Left forelimb (tissue), 1 donor: ENCODE data around the gene AMDHD2.
"Not testable (repeated sequence)": the region's sequence is repeated elsewhere in the genome, so short reads cannot be mapped to it uniquely, and the experiment has no call there.

Experiments
- DNase-seq: peaks from one replicate; pipeline ENCODE4 v3.0.0-alpha.2; 2018; ENCODE audit warnings: low spot score

AMDHD2 gene, protein sequence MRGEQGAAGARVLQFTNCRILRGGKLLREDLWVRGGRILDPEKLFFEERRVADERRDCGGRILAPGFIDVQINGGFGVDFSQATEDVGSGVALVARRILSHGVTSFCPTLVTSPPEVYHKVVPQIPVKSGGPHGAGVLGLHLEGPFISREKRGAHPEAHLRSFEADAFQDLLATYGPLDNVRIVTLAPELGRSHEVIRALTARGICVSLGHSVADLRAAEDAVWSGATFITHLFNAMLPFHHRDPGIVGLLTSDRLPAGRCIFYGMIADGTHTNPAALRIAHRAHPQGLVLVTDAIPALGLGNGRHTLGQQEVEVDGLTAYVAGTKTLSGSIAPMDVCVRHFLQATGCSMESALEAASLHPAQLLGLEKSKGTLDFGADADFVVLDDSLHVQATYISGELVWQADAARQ

DNA sequence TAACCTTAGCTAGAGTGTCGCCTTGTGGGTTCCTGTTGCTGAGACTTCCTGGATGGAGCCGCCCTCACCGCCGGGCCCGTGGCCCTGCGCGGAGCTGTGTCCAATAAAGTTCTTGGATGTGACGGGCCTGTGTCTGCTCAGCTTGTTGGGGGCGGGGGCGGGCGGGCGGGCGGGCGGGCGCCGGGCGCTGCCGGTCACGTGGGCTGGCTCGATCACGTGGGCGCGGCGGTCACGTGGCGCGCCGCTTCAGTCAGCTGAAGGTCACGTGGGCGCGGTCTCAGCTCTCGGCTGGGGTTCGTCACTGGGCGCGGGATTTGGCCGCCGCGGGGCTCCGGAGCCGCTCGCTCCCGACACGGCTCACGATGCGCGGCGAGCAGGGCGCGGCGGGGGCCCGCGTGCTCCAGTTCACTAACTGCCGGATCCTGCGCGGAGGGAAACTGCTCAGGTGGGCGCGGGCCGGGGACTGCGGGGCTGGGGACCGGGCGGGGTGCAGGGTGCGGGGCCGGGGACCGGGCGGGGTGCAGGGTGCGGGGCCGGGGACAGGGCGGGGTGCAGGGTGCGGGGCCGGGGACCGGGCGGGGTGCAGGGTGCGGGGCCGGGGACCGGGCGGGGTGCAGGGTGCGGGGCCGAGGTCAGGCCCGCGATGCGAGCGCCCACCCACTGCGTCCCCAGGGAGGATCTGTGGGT, at the start of gene AMDHD2:
TSS of gene AMDHD2 (plus strand) at position 275 of the 687 bp plus-strand sequence. CDS start at position 363, 88 bp downstream.
- peak; percentile 93 for DNase-seq

- DNase-seq, result no peak
These were observed 49.6 kb upstream of the AMDHD2 start for GRCh38 chr16:2470603-2471015.

GRCh38 chr16:2471016-2471652, 49.0 kb upstream of the AMDHD2 start, which contains the start of gene NTN3:
Gene NTN3, plus strand, starts transcription at chr16:2471297. Its CDS starts 405 bp downstream, at chr16:2471702.
- peak; percentile 87 for DNase-seq

GRCh38 chr16:2471653-2472487, 48.3 kb upstream of the AMDHD2 start:
- no peak for DNase-seq

DNA sequence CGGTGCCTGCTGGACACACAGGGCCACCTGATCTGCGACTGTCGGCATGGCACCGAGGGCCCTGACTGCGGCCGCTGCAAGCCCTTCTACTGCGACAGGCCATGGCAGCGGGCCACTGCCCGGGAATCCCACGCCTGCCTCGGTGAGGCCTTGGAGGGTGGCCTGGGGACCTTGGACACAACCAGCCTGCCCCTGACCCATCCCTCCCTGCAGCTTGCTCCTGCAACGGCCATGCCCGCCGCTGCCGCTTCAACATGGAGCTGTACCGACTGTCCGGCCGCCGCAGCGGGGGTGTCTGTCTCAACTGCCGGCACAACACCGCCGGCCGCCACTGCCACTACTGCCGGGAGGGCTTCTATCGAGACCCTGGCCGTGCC, 47.7 kb upstream of the AMDHD2 start:
- no peak for DNase-seq

DNA sequence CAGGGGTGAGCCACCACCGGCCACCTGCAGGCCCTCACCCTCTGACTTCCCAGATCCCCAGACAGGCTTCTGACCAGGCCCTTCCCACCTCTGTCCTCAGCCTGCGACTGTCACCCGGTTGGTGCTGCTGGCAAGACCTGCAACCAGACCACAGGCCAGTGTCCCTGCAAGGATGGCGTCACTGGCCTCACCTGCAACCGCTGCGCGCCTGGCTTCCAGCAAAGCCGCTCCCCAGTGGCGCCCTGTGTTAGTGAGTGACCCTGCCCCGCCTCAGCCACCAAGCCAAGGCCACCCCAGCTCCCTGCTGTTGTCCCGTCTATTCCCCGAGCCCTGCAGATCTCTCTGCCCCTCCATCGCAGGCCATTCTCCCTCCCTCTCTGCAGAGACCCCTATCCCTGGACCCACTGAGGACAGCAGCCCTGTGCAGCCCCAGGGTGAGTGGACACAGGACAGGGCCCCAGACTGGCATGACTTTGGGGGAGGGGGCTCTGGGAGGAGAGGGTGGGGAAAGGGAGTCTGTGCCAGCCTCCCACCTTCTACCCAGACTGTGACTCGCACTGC, 47.2 kb upstream of the AMDHD2 start:
- no peak for DNase-seq

GRCh38 chr16:2473446-2473926, 46.7 kb upstream of the AMDHD2 start:
- DNase-seq, result no peak

- no peak for DNase-seq
These were observed 45.9 kb upstream of the AMDHD2 start for GRCh38 chr16:2473999-2474876.

DNA sequence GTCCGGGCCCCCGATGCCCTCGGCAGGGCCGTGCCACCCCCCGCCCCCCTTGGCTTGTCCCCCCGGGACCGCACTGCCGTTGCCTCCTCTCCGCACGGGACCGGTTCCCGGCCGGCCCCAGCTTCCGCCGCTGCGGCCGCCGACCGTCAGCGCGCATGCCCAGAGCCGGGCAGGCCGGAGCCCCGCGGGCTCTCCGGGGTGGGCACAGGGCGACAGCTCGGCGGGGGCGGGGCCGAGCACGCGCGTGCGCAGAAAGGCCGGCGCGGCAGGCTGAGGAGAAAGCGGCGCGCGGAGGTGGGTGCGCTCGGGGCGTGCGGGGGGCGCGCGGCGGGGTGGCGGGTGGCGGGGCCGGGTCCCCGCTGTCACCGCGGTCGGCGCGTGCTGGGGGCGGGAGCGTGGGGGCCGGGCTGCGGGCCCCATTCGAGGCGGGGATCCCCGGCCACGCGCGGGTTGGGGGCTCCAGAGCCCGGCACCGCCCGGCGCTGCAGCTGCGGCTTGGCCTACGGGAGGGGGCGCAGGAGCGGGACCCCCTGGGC, 45.2 kb upstream of the AMDHD2 start, which contains the start of gene TBC1D24:
TSS of gene TBC1D24 (plus strand) at position 251 of the 536 bp plus-strand sequence. CDS start 21,022 bp downstream, outside the sequence.
- DNase-seq, result peak; percentile 94

DNA sequence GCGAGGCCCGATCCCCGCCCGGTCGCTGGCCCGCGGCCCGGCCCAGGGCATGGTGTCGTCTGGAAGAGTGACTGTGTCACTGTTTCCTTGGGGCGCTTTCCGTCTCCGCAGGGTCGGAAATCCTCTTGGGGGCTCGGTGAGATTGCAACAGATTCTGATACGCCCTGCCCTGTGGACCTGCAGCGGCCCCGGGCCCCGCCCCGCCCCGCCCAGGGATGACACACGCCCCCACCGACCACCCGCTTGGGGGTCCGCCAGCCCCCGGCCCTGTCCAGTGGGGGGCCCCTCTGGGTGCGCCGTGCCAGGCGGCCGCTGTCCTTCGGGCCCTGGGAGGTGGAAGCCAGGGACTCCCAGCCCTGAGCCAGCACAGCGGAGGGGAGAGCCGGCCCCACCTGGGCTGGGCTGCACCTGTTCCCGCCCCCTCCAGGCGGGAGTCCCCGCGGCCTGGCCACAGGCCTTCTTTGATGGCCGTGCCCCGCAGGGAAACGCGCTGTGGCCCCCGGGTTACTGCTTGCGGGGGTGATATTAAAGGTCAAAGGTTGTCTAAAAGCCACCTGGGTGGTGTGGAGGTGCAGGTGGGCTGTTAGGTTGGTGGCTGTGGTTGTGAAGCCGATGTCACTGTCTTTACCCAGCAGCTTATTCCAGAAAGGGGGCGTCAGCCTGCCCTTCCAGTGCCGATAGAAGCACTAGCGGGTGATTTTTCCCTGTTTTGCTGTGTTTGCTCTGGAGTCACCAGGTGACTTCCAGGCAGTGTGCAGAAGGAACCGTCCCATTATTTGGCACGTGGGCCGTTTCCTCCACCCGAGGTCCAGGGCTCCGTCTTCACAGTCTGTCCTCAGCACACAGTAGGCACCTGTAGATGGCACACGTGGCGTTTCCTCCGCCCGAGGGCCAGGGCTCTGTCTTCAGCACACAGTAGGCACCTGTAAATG, 44.5 kb upstream of the AMDHD2 start:
- no peak for DNase-seq

DNA sequence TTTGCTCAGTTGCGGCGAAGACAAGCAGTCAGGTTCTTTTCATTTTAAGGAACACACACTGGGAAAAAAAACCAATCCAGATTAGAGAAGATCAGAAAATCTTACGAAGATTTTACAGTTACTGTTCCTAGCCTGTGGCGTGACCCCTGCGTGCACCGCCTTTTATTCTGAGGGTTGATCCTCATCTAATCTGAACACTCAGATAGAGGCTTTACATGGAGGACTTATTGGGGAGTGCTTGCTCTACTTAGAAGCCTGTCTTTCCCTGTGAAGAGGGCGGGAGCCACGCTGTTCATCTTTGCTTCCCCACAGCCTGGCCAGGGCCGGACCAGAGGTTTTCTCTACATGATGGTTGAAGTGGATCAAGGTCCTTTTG, 43.8 kb upstream of the AMDHD2 start:
- no peak for DNase-seq

- DNase-seq, result no peak
These were observed 43.4 kb upstream of the AMDHD2 start for GRCh38 chr16:2476741-2477140.

DNA sequence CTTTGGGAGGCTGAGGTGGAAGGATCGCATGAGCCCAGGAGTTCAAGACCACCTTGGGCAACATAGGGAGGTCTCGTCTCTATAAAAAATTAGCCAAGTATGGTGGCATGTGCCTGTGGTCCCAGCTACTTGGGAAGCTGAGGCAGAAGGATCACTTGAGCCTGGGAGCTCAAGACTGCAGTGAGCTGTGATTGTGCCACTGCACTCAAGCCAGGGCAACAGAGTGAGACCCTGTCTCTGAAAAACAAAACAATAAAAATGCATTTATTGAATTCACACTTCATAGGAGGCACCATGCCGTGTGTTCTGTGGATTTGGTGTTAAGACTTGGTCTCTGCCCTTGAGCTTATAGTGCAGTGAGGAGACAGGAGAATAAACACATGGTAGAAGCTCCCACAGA, 42.8 kb upstream of the AMDHD2 start:
- DNase-seq, result no peak

- no peak for DNase-seq
These were observed 41.9 kb upstream of the AMDHD2 start for GRCh38 chr16:2478279-2478678.

DNA sequence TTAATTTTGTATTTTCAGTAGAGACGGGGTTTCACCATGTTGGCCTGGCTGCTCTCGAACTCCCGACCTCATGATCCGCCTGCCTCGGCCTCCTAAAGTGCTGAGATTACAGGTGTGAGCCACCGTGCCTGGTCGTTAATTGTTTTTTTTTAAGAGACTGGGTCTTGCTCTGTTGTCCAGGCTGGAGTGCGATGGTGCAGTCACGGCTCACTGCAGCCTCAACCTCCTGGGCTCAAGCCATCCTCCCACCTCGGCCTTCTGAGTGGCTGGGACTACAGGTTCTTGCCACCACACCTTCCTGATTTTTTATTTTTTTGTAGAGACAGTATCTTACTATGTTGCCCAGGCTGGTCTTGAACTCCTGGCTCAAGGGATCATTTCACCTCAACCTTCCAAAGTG, 40.2 kb upstream of the AMDHD2 start:
- not testable (repeated sequence) for DNase-seq

DNA sequence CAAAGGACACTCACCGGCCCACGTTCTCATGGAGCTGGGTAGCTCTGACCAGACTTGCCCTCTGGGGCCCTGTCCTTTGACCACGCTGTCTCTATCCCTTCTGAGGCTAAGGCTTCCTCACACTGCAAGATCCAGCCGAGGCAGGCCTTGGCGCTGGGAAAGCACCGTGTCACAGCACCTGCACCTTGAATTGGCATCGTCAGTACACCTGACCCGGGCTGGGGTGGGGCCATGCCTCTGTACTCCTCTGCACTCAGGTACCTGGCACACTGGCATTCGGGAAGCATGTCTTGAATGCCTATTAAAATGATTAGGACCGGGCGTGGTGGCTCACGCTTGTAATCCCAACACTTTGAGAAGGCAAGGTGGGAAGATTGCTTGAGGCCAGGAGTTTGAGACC, 39.2 kb upstream of the AMDHD2 start:
- no peak for DNase-seq

GRCh38 chr16:2481676-2482075, 38.5 kb upstream of the AMDHD2 start:
- DNase-seq, result no peak

- DNase-seq, result no peak
These were observed 37.9 kb upstream of the AMDHD2 start for GRCh38 chr16:2482249-2482648.
